DOHH2 (cell line): ENCODE measurements around the gene DDX54.

ENCODE experiments used
- EZH2phosphoT487 ChIP-seq: fragments of 200-600 bp; sonication (generic); IDR thresholded peaks from 2 replicates; pipeline ENCODE4 v1.6.1; 2017; ENCODE audit warnings: borderline replicate concordance, mild to moderate bottlenecking, antibody characterized with exemption, low read length, moderate library complexity, mixed read lengths
- TF ChIP-seq, protein P1 (sequence below): fragments of 200-600 bp; sonication (generic); IDR thresholded peaks from one replicate; pipeline ENCODE4 v1.5.1; 2014; ENCODE audit warnings: antibody characterized with exemption, mild to moderate bottlenecking, low read depth, low read length; ENCODE audit not compliant: poor library complexity, severe bottlenecking

DNA sequence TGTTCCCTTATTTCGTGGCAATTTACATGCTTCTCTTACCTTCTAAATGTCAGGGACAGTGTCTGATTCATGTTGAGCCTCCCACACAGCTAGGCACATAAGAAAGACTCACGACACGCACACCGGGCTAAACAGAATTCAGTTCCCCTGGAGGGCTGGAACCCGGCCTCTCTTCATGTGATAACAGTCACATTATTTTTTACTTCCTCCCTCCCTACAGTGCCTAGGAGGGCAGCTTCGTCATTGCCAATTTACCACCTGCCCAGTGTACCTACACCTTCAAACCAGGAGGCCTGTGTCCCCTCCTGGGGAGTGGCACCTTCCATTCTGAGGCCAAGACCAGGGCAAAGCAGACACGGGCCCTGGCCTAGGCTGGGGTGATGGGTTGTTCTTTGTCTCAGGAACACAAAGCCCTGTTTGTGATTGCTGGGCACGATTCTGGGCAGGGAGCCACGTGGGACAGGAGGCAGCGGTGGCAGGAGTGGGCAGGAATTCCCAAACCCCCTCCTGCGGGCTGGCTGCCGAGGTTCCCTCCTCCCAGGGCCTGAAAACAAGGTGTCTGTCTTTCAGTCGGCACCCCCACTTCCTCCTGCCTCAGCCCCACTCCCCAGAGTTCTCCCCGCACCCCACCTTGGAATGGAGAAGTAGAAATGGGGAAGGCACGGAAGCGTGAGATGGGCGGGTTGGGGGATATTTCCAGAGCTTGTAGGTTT, 42.9 kb downstream of the DDX54 start:
- TF ChIP-seq, protein P1, sequence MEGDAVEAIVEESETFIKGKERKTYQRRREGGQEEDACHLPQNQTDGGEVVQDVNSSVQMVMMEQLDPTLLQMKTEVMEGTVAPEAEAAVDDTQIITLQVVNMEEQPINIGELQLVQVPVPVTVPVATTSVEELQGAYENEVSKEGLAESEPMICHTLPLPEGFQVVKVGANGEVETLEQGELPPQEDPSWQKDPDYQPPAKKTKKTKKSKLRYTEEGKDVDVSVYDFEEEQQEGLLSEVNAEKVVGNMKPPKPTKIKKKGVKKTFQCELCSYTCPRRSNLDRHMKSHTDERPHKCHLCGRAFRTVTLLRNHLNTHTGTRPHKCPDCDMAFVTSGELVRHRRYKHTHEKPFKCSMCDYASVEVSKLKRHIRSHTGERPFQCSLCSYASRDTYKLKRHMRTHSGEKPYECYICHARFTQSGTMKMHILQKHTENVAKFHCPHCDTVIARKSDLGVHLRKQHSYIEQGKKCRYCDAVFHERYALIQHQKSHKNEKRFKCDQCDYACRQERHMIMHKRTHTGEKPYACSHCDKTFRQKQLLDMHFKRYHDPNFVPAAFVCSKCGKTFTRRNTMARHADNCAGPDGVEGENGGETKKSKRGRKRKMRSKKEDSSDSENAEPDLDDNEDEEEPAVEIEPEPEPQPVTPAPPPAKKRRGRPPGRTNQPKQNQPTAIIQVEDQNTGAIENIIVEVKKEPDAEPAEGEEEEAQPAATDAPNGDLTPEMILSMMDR: no peak
- TF ChIP-seq EZH2phosphoT487: no peak
